G401 (cell line): ENCODE measurements around the gene BEAN1. TPM values are rescaled to one million over a fixed set of nuclear protein-coding genes. Genes with fewer than 3 reads are reported as not detected.

ENCODE experiments used
- DNase-seq: peaks from one replicate; pipeline ENCODE4 v3.0.0-alpha.2; 2015; ENCODE audit warnings: low spot score
- in situ Hi-C: cut with HindIII; loops from 2 replicates; pipeline ENCODE4 v1.10.0; 2016; ENCODE audit warnings: low sequenced_read_pairs, mixed read lengths
- total RNA-seq: library from RNA; depleted of rRNA; stranded (reverse); fragments of >200 nt; shearing (Covaris generic); gene quantifications from 2 replicates; pipeline ENCODE4 v1.2.3, GENCODE V29; 2014

BEAN1 gene
- total RNA-seq, 1 experiment from 2014 or later, result not detected

DNA sequence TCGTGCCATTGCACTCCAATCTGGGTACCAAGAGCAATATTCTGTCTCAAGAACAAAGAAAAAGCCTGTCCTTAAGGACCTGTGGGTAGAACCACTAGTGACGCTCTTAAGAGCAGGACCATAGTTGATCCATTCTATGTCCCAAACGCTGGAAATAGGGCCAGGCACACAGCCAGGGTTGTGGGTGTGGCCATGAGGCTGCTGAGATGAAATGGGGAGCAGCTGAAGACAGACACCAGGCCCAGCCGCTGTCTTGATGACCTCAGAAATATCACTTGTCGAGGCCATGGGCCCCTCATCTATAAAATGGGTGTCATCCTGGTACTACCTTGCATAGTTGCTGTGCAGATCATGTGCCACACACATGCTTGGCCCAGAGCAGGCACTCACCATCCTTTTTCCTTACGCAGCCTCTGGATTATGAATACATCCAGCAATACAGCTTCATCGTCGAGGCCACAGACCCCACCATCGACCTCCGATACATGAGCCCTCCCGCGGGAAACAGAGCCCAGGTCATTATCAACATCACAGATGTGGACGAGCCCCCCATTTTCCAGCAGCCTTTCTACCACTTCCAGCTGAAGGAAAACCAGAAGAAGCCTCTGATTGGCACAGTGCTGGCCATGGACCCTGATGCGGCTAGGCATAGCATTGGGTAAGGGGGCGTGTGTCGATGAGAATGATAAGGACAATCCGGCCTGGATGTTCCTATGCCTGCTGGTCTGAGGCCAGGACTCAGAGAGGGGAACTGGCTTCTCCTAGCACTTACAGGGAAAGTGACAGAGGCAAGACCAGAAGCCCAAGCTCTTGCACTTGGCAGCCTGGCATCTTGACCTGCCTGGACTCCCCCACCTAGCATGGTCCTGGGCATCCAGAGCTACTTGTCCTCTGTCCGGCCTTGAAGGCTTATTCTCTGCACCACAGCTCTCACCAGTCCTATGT is 35.1 kb upstream of the BEAN1 start:
- in situ Hi-C loops, result no loop called here
- DNase-seq, result no peak

DNA sequence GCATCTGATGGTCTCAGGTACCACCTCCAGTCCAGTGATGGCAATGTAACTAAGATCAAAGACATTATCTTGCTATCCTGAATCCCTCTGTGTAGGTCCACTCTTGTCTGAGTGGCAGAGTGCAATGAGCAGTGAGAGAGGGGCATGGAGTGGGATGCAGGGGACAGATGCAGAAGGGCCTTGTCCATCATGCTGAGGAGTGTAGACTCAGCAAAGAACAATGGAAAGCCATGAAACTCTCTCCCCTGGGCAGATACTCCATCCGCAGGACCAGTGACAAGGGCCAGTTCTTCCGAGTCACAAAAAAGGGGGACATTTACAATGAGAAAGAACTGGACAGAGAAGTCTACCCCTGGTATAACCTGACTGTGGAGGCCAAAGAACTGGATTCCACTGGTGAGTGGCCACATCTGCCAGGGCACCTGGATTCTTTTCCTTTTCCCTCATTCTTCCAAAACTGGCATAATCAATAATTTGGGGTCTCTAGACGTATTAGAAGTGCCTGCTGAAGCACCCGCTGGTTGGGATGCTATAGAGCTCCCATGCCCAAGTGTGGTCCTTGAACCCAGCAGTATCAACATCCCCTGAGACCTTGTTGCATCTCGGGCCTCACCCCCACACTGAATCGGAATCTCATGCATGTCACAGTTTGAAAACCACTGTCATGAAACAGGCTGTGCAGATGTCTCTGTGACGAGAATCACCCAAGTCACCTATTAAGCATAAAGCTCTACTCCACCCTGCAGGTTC is 31.1 kb upstream of the BEAN1 start:
- no peak for DNase-seq
- in situ Hi-C loops, result no loop called here

DNA sequence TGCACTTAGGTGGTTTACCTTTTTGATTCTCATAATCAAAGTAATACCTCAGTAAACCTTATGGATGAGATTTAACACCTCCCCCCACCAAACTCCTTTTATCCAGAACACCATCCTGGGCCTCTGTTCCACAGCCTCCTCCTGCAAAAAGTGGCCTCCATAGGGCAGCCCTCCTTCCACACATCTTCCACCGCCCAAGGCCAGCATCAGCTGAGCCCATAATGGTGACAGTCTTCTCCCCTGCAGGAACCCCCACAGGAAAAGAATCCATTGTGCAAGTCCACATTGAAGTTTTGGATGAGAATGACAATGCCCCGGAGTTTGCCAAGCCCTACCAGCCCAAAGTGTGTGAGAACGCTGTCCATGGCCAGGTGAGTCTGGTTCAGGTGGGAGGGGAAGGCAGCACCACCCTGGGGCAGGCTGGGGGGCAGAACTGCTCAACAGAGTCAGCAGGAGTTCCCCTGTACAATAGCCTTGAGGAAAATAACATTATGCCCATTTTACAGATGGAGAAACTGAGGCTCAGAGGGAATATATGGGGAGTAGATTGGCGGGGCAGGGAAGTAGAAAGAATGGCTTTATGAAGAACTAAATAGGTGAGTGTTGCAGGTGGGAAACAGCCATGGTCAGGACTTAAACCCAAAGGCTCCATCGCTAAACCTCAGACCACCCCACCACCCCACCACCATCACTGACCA is 29.2 kb upstream of the BEAN1 start:
- in situ Hi-C loops, result no loop called here
- DNase-seq, result no peak

DNA sequence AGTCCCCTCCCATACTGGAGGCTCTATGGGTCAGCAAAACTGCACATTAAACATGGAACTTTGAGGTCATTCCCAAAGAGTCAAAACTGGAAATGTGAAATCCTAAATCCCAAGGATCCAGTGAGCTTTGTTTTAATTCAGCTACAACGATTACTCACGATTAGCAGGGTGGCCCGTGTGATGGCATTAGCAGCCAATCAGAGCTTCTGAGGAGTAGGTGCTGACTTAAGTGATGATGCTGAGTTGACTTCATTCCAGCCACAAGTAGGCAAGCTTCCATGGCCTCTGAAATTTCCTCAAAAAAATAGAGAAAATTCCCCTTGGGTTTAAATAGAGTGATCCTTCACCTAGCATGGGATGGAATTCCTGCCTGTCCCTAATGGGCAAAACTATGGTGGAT is 28.1 kb upstream of the BEAN1 start:
- DNase-seq, result no peak
- in situ Hi-C loops, result no loop called here

DNA sequence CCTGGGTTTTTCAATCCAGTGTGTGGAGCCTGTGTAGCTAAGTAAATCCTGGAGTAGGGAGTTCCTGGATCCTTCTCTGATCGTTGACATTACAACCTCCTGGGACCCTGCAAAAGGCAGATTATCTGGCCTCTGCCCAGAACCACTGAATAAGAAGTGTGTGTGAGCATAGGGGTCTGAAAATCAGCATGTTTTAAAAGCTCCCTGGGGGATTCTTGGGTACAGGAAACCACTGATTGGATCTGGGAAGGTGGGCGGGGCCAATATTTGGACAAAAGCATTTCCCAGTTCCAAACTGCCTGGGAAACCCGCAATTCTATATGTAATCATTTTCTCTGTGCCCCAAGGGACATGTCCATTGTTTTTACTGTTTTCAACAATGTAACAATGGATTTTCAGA is 27.2 kb upstream of the BEAN1 start:
- in situ Hi-C loops, result no loop called here
- DNase-seq, result no peak

DNA sequence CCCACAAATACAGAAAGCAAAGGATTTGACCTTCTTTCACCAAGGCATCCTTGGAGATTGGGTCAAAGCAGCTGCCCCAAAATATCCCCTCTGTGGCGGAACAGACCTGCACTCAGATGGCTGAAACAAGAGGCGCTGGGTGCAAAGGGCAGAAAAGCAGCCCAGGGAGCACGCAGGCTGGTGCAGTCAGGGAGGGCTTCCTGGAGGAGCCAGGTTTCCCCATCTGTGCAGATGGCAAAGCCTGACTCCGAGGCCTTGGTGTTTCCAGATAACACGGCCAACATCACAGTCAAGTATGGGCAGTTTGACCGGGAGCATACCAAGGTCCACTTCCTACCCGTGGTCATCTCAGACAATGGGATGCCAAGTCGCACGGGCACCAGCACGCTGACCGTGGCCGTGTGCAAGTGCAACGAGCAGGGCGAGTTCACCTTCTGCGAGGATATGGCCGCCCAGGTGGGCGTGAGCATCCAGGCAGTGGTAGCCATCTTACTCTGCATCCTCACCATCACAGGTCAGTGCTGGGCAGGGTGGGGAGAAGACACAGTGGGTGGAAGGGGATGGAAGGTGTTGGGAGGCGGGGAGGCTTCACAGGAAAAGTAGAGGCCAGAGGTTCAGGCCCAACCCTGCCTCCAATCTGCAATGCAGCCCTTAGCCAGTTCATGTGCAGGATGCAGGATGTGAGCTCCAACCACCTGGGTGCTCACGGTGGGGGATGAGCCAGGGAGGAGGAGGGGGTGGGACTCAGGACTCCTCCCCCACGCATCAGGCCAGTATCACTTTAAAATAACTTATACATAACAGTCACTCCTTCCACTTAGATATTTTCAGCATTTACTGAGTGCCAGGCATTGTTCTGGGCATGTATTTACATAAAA is 26.4 kb upstream of the BEAN1 start:
- DNase-seq, result no peak
- in situ Hi-C loops, result no loop called here

DNA sequence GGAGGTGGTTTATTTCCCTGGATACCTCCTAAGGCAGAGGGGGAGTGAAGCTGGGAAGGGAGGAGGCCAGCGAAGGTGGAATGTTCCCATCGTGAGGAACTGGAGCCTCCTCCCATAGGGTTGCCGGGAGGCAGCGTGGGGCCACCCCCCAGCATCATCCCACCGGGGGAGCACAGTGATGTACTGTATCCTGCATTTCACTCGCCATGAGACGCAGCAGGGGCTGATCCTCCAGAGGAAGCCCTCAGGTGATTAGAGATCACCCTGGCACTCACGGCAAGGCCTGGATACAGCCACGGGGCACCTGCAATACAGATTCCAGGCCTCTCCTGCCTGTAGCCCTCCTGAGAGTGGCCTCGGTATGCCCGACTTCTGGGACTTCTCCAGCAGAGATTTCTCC is 25.5 kb upstream of the BEAN1 start:
- DNase-seq, result no peak

DNA sequence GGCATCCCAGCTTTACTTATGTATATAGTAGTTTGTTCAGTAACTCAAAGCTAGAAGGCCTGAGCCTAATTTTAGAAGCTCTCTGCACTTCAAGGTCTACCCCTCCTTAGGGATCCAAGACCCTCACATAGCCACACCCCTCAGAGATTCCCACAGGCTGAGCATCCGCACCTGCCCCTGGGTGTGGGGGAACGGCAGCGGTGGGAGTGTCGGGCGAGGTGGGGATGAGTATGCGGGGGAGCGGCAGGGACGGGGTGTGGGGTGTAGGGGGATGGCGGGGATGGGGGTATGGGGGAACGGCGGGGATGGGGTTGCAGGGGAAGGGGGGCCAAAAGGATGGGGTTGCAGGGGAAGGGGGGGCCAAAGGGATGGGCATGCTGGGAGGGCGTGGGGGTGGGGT is 24.9 kb upstream of the BEAN1 start:
- no peak for DNase-seq
- in situ Hi-C loops, result no loop called here

More for the DNA sequence above, 25.5 kb upstream of the BEAN1 start:
- in situ Hi-C loops, result no loop called here

DNA sequence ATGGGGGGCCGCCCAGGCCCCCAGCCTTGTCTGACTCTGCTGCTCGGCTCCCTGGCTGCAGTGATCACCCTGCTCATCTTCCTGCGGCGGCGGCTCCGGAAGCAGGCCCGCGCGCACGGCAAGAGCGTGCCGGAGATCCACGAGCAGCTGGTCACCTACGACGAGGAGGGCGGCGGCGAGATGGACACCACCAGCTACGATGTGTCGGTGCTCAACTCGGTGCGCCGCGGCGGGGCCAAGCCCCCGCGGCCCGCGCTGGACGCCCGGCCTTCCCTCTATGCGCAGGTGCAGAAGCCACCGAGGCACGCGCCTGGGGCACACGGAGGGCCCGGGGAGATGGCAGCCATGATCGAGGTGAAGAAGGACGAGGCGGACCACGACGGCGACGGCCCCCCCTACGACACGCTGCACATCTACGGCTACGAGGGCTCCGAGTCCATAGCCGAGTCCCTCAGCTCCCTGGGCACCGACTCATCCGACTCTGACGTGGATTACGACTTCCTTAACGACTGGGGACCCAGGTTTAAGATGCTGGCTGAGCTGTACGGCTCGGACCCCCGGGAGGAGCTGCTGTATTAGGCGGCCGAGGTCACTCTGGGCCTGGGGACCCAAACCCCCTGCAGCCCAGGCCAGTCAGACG is 24.4 kb upstream of the BEAN1 start:
- in situ Hi-C loops, result no loop called here

DNA sequence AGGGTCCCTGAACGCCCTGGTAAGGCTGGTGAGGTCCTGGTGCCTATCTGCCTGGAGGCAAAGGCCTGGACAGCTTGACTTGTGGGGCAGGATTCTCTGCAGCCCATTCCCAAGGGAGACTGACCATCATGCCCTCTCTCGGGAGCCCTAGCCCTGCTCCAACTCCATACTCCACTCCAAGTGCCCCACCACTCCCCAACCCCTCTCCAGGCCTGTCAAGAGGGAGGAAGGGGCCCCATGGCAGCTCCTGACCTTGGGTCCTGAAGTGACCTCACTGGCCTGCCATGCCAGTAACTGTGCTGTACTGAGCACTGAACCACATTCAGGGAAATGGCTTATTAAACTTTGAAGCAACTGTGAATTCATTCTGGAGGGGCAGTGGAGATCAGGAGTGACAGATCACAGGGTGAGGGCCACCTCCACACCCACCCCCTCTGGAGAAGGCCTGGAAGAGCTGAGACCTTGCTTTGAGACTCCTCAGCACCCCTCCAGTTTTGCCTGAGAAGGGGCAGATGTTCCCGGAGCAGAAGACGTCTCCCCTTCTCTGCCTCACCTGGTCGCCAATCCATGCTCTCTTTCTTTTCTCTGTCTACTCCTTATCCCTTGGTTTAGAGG is 23.5 kb upstream of the BEAN1 start:
- in situ Hi-C loops, result no loop called here
- no peak for DNase-seq

More for the DNA sequence above, 24.4 kb upstream of the BEAN1 start:
- DNase-seq, result no peak

DNA sequence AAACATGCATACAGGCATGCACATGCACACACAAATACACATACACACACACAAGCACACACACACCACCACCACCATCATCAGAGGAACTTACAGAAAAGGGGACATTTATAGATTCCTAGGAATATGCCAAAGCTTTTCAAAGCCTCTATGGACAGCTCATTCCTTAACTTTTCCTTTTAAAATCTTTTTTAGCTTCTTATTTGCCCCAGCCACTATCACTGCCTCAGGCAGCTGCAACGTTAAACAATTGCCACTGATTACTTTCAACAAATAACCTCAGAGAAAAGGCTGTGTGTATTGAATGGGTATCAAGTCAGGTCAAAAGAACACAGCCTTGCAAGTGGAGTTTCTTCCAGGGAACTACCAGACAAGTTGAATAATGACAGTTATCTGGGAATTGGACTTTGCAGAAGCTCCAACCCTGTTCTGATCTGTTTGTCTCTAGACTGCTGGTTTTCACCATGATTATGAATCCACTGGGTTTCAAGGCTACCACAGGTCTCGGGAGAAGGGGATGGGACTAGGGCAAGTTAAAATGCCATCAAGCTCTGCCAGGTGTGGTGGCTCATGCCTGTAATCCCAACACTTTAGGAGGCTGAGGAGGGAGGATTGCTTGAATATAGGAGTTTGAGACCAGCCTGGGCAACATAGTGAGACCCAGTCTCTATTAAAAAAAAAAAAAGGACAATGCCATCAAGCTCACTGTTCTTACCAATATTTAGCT is 21.9 kb upstream of the BEAN1 start:
- no peak for DNase-seq
- in situ Hi-C loops, result no loop called here

DNA sequence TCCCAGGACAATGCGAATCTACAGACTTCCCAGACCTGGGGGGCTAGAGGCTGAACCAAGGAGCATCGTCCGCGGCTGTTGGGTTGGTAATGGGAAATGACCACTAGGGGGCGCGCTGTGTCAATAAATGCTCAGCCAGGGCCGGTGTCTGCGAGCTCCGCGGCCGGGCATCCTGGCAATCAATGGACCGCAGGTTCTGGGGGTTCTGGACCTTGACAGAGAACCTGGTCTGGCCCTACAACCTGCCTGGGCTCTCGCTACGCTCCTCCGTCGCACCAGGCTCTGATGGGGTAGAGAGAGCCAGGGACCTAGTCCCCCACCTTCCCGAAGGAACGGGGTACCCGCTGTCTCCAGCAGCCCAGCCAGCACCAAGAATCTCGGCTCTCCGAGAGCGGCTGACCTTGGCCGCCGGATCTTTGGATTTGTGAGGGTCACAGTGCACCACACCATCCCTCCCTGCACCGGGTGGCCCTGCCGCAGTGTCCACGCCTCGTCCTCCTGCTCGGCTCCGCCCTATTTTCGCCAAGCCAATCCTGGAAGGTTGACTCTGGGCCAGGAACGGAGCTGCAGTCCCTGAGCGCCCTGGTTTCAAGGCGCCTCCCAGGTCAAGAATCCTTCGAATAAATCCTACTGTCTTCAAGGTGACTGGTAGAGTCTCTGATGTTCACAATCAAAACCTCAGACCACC is 20.4 kb upstream of the BEAN1 start:
- DNase-seq, result peak; percentile 88
- in situ Hi-C loops, result no loop called here

DNA sequence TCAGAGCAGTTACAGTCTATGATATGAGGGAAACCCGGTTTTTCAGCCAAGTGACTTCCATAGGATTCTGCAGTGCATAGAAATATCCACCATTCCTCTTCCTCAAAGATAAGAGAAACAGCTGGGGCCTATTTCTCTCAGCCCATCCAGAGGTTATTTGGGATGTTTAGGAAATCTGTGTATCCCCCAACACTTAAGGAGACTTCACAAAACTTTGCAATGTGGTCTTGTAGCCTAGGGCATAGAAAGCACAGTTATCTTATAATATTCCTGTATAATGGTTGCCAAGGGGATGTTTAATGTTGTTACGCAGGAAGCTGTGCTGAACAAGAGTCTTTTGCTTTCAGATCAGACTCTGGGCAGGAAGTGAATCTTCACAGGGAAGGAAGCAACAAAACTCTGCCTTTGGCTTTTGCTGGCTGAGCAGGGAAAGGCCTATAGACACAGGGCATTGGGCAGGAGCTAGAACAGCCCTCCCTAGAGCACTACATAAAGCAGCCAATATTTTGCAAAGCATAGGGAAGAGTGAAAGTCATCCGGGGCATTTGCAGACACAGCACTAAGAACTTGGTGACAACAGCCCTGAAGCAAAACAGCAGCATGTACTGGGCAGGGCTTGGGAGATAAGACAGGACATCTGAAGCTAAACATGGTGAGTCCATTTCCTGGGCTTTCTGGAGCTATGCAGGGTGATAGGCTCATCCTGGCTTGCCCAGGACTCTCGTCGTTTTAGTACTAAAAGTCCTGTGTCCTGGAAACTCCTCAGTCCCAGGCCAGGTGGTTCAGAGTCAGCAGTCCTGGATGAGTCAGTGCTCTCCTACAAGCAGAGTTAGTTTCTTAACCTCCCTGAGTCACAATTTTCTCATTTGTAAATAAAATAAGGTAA is 18.7 kb upstream of the BEAN1 start:
- DNase-seq, result no peak
- in situ Hi-C loops, result no loop called here

DNA sequence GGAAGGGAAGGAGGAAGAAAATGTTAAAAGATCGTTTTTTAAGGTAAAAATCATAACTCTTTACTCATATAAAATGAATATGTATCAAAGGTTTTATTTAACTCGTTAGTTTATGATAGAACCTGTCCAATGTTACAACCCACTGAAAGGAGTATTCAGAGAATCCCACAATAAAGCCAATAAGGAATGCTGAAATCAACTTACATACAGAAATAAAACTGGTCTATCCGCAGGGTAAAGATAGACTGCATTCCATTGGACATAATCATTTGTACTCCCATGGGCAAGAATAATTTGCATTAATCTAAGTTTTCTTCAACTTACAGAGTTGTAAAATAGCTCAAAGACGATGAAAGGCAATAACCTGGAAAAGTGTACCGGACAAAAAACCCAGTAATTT is 17.9 kb upstream of the BEAN1 start:
- in situ Hi-C loops, result no loop called here
- no peak for DNase-seq

DNA sequence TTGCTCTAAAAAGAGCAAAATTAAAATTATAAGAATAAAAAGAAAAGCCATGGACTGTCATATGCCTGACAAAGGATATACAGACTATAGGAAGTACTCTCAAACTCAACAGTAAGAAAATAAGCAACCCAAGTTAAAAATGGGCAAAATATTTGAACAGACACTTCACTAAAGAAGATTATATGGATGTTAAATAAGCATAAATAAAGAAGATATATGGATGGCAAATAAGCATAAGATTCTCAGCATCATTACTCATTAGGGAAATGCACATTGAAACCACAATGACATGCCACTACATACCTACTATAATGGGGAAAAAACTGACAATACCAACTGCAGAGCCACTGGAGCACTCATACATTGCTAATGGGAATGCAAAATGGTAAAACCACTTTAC is 14.9 kb upstream of the BEAN1 start:
- in situ Hi-C loops, result no loop called here
- DNase-seq, result no peak

DNA sequence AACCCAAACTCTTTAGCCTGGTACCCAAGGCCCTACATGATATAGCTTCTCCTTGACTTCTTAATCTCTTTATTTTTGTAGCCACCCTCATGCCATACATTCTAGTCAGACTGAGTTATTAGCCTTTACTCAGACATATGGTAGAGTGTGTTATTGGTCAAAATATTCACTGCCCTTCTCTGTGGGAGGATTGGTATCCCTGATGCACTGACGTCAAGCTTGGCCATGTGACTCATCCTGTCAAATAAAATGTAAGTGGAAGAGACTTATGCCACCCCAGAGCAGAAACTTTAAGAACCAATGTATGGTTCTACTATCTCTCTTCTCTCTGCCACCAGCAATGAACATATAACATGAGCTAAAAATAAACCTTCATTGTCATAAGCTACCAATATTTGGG is 12.2 kb upstream of the BEAN1 start:
- no peak for DNase-seq
- in situ Hi-C loops, result no loop called here
